Measurements from ENCODE around the gene WDR45.

GRCh38 chrX:49058794-49059193, 20.9 kb downstream of the WDR45 start, which contains the start of gene CCDC120:
- TF ChIP-seq CTCF (optimal IDR thresholded peaks at IDR 0.05 in 1 of 3, IDR thresholded peaks at IDR 0.05 in 1 of 3, conservative IDR thresholded peaks at IDR 0.05 in 1 of 3; ENCODE audit: extremely low read depth in 1 of 3, insufficient read depth in 2 of 3, low read length in 3 of 3) (no peak), EZH2 (IDR thresholded peaks at IDR 0.05; ENCODE audit: low read length) (no peak)
